Activated CD8-positive, alpha-beta memory T cell treated with anti-CD3 and anti-CD28 coated beads, Interleukin-2, amount 10 ng/mL, durations not matched to agents 7 days and 5 days (primary cell): ENCODE data around the gene ECI1. TPM values are rescaled to one million over a fixed set of nuclear protein-coding genes. Genes with fewer than 3 reads are reported as not detected.
A peak's percentile ranks its signal among the peaks of the same experiment; 100 is the strongest.
"Not testable (repeated sequence)": the region's sequence is repeated elsewhere in the genome, so short reads cannot be mapped to it uniquely, and the experiment has no call there.

Experiments used
- ATAC-seq: fragments of 150-1000 bp; cut with Tn5 transposase; one replicate; pipeline ENCODE4 v1.10.0; 2021; ENCODE audit warnings: moderate library complexity
- CTCF ChIA-PET: fragments of 350-600 bp; sonication (Branson Sonifier 250); formaldehyde crosslinking; loops from one replicate; lab custom pipeline; 2021; ENCODE audit warnings: antibody characterized with exemption; lab: Charles Lee
- DNase-seq: peaks from one replicate; pipeline ENCODE4 v3.0.0-alpha.2; 2020
- H3K27ac Mint-ChIP-seq: one replicate; pipeline ENCODE4 v1.8.0; 2021; ENCODE audit warnings: mild to moderate bottlenecking, mixed read lengths
- H3K27me3 Mint-ChIP-seq: one replicate; pipeline ENCODE4 v1.8.0; 2021; ENCODE audit warnings: mixed read lengths
- H3K36me3 Mint-ChIP-seq: one replicate; pipeline ENCODE4 v1.8.0; 2021; ENCODE audit warnings: mild to moderate bottlenecking, mixed read lengths
- H3K4me1 Mint-ChIP-seq: one replicate; pipeline ENCODE4 v1.8.0; 2021; ENCODE audit warnings: mixed read lengths
- H3K4me3 Mint-ChIP-seq: one replicate; pipeline ENCODE4 v1.8.0; 2021; ENCODE audit warnings: mild to moderate bottlenecking, moderate library complexity, mixed read lengths
- H3K9me3 Mint-ChIP-seq: one replicate; pipeline ENCODE4 v1.8.0; 2022; ENCODE audit warnings: low read depth, mixed read lengths
- total RNA-seq, 2 experiments: library from RNA; stranded (reverse); gene quantifications; one replicate each; pipeline ENCODE4 v1.2.3, GENCODE V29; 2021

The ECI1 gene
- total RNA-seq, 2 experiments from 2014 or later: 48.9 to 57.3 TPM

DNA sequence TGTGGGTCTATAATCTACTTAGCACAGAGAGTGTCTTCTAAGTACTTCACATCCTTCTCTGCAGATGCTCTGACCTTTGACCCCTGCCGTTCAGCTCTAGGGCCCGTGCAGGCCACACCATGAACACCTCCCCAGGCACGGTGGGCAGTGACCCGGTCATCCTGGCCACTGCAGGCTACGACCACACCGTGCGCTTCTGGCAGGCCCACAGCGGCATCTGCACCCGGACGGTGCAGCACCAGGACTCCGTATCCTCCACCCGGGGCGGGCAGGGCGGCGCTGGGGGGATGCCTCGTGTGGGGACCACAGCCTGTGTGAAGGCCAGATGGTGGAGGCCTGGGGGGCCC lies 45.4 kb downstream of the ECI1 start:
- H3K36me3 Mint-ChIP-seq: peaks cover 10% of the 10 kb centered on the region
- peaks cover 7% of the 10 kb centered on the region for H3K27me3 Mint-ChIP-seq
- CTCF ChIA-PET: interaction anchor here (0.7 to 3.9 kb wide), 8 partner anchors 9 to 202 kb away, joined by 3 to 19 read pairs (median 4); partner anchors contain the start of genes ECI1, PGP and TRAF7
- H3K4me1 Mint-ChIP-seq: peaks cover 25% of the 10 kb centered on the region
- H3K9me3 Mint-ChIP-seq: no peaks in the 10 kb centered on the region
- peak overlapping the region; percentile 86 for H3K4me3 Mint-ChIP-seq
- no peak for ATAC-seq
- DNase-seq: no peak
- H3K27ac Mint-ChIP-seq: peak overlapping the region; percentile 81

DNA sequence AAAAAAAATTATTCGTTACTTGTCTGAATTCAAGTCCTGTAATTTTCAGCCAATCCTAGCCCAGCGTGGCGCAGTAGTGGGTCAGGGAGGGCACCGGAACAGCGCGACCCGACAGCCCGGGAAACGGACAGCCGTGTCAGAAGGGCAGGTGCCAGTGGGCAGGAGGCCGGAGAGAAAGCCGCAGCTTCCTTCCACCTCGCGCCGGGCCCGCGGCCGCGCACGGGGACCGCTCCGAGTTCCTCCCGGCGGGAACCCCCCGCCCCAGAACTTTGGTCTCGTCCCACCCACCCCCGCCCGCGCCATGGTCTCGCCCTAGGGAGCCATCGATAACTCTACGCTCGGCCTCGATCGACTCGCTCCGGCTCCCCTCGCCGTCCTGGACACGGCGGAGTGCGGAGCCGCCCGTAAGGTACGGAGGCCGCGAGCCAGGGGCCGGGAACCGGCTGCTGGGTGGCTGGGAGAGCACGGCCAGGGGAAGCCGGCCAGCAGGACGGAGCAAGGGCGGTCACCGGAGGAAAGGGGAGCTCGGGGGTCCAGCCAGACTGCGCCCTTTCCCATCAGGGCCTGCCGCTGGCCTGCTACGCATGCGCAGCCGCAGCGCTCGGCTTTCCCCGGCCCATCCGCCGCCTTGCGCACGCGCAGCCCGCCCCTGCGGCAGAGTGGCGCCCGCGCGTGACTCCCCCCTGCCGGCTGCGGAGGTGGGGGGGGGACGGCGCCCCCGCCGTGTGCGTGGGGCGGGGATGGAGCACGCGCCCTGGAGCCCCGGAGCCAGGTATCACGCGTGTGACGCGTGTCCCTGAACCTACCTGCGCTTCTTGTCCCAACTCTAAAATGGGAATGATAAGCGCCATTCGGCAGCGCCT lies 46.1 kb downstream of the ECI1 start, which contains the start of gene MLST8:
TSS of gene MLST8 (plus strand) at position 351 of the 863 bp plus-strand sequence. CDS start 632 bp downstream, outside the sequence.
- peaks cover 8% of the 10 kb centered on the region for H3K27me3 Mint-ChIP-seq
- peak; percentile 83 for ATAC-seq
- H3K36me3 Mint-ChIP-seq: peaks cover 10% of the 10 kb centered on the region
- H3K9me3 Mint-ChIP-seq: no peaks in the 10 kb centered on the region
- DNase-seq: peak; percentile 90
- peaks cover 25% of the 10 kb centered on the region for H3K4me1 Mint-ChIP-seq
- CTCF ChIA-PET: interaction anchor here (0.7 to 3.9 kb wide), 6 partner anchors 10 to 202 kb away, joined by 3 to 19 read pairs (median 4); partner anchors contain the start of gene ECI1
- peak within 1 kb of the TSS; percentile 81 for H3K27ac Mint-ChIP-seq
- H3K4me3 Mint-ChIP-seq: peak within 1 kb of the TSS; percentile 86

DNA sequence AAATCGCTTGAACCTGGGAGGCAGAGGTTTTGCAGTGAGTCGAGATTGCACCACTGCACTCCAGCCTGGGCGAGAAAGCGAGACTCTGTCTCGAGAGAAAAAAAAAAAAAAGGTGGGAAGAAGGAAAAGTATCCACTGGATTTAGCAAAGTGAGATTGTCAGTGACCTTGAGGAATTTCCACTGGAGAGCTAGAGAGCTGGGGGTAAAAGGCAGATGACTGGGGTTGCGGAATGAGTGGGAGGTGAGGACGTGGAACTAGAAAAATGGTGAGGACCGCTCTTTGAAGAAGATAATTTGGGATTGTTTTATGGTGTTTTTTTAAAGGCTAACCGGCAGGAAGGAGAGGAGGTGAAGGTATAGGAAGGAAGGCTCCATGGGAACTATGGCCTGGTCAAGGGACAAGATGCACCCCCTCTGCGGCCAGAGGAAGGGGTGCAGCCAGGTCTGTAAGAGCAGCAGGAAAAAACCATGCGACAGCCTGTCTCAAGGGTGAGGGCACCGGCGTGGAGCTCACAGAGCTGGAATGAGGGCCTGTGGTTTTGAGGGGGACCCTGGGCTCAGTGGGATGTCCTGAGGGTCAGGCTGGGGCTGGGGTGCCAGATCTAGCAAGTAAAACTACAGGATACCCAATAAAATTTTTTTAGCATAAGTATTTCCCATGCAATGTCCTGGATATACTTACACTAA lies 46.8 kb downstream of the ECI1 start:
- Mint-ChIP-seq H3K9me3 (no peaks in the 10 kb centered on the region), H3K27ac (peak overlapping the region; percentile 64), H3K36me3 (peaks cover 10% of the 10 kb centered on the region), H3K27me3 (peaks cover 14% of the 10 kb centered on the region), H3K4me3 (peak overlapping the region; percentile 86), H3K4me1 (peaks cover 25% of the 10 kb centered on the region)
- DNase-seq (no peak), ATAC-seq (no peak)
- CTCF ChIA-PET: interaction anchor here (0.6 to 3.9 kb wide), 4 partner anchors 10 to 852 kb away, joined by 3 to 19 read pairs (median 4); partner anchors contain the start of gene ECI1

DNA sequence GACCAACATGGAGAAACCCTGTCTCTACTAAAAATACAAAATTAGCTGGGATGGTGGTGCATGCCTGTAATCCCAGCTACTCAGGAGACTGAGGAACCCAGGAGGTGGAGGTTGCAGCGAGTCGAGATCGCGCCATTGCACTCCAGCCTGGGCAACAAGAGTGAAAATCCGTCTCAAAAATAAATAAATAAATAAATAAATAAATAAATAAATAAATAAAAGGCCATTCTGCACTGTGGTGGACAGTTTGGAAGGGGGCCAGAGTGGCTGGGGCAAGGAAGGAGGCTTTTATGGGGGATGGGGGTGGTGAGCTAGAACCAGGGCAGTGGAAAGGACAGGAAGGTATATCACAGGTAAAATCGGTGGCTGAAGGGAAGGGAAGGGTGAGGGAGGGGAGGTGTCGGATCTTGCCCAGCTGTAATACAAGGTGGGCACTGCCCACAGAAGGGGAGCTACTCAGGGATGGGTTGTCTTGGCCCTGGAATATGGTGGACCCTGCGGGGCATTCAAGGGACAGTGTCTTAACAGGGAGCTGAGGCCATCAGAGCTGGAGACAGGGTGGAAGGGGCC lies 48.2 kb downstream of the ECI1 start:
- DNase-seq, H3K27ac Mint-ChIP-seq, H3K36me3 Mint-ChIP-seq, H3K9me3 Mint-ChIP-seq, ATAC-seq: not testable (repeated sequence)
- H3K4me1 Mint-ChIP-seq: peaks cover 25% of the 10 kb centered on the region
- peaks cover 24% of the 10 kb centered on the region for H3K27me3 Mint-ChIP-seq
- CTCF ChIA-PET: interaction anchor here (1.3 to 3.9 kb wide), 2 partner anchors 8 to 48 kb away, joined by 5 to 19 read pairs; partner anchors contain the start of gene ECI1
- peak overlapping the region; percentile 5 for H3K4me3 Mint-ChIP-seq

DNA sequence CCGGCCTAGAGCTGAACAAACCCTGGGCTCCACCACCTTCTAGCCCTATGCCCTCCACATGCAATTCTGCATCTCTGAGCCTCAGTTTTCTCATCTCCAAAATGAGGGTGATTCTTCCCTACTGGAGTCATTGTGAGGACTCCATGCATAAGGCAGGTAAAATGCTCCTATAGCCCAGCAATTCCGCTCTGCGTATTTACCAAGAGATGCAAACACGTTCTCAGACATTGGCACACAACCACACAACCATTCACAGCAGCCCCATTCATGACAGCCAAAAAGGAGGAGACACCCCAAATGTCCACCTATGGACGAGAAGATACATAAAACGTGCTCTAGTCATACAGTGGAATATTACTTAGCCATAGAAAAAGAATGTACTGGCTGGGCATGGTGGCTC lies 51.1 kb downstream of the ECI1 start:
- H3K4me3 Mint-ChIP-seq: no peak overlapping the region
- ATAC-seq: no peak
- CTCF ChIA-PET: no interaction called here

DNA sequence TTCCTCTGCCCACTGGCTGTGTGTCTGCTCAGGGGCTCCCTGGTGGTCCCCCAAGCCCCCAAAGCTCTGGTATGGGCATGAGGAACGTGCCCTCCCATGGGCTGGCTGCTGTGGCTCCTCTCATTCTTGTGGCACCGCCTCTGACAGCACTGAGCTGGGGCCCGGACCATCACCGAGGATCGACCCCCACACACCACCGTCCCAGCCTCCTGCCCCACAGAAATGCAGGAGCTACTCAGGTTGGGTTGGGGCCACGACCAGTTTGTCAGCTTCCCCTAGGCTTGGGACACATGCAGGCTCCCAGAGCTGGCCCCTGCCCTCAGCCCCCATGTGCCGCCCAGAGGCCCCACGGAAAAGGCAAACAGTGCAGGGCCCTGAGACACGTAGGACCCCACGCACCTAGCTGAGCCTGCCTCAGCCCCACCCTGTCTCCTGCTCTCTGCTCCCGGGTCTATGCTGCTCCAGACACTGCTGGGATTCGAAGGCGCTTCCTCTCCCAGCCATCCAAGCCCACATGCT lies 51.7 kb downstream of the ECI1 start:
- no peak for ATAC-seq
- peaks cover 2% of the 10 kb centered on the region for H3K36me3 Mint-ChIP-seq
- H3K4me1 Mint-ChIP-seq: peaks cover 6% of the 10 kb centered on the region
- CTCF ChIA-PET: interaction anchor here (1.3 kb wide), 1 partner anchor 15 kb away, joined by 3 read pairs; no protein-coding TSS in a partner anchor
- no peak overlapping the region for H3K4me3 Mint-ChIP-seq
- H3K27ac Mint-ChIP-seq: no peak overlapping the region
- peaks cover 47% of the 10 kb centered on the region for H3K27me3 Mint-ChIP-seq
- DNase-seq: no peak
- H3K9me3 Mint-ChIP-seq: no peaks in the 10 kb centered on the region

More for the DNA sequence above, 51.1 kb downstream of the ECI1 start:
- H3K27ac Mint-ChIP-seq: no peak overlapping the region
- peaks cover 7% of the 10 kb centered on the region for H3K4me1 Mint-ChIP-seq
- no peak for DNase-seq
- H3K9me3 Mint-ChIP-seq: no peaks in the 10 kb centered on the region
- peaks cover 2% of the 10 kb centered on the region for H3K36me3 Mint-ChIP-seq
- H3K27me3 Mint-ChIP-seq: peaks cover 40% of the 10 kb centered on the region

DNA sequence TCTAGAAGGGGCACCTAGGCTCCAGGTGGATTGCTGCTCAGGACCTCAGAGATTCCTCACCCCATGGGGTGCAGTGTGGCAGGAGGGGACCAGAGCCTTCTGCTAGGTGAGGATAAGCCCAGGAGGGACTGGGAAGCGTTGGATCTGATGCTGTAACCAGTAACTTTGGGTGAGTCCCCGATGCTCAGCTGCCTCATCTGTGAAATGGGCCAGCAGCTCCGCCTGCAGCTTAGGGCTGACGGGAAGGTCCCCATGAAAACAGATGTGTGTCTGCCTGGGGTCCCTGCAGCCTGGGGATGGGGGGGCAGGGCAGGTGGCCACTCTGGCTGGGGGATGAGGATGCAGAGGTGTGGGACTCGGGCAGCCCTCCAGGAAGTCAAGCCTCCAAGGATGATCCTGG lies 52.3 kb downstream of the ECI1 start:
- H3K27ac Mint-ChIP-seq: no peak overlapping the region
- H3K4me3 Mint-ChIP-seq: no peak overlapping the region
- H3K27me3 Mint-ChIP-seq: peaks cover 53% of the 10 kb centered on the region
- no peaks in the 10 kb centered on the region for H3K9me3 Mint-ChIP-seq
- H3K4me1 Mint-ChIP-seq: peaks cover 1% of the 10 kb centered on the region
- ATAC-seq (no peak), DNase-seq (no peak)
- CTCF ChIA-PET: interaction anchor here (1.3 kb wide), 1 partner anchor 16 kb away, joined by 3 read pairs; no protein-coding TSS in a partner anchor
- H3K36me3 Mint-ChIP-seq: no peaks in the 10 kb centered on the region

DNA sequence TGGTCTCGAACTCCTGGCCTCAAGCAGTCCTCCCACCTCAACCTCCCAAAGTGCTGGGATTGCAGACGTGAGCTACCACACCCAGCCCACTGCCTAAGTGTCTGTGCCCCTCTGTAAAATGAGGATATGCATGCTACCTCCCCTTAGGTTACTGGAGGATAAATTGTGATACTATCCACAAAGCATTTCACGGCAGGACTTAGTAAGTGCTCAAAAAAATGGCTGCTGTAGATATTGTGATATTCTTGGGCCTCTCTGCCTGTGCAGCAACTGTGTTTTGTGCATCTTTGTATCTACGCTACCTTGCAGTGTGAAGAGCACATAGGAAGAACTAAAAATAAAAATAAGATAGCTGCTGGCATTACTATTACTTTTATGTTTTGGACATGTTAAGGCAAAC lies 53.1 kb downstream of the ECI1 start:
- Mint-ChIP-seq H3K9me3 (no peaks in the 10 kb centered on the region), H3K27ac (no peak overlapping the region), H3K27me3 (peaks cover 53% of the 10 kb centered on the region), H3K36me3 (no peaks in the 10 kb centered on the region), H3K4me1 (no peaks in the 10 kb centered on the region), H3K4me3 (no peak overlapping the region)
- CTCF ChIA-PET: no interaction called here
- ATAC-seq (no peak), DNase-seq (no peak)

DNA sequence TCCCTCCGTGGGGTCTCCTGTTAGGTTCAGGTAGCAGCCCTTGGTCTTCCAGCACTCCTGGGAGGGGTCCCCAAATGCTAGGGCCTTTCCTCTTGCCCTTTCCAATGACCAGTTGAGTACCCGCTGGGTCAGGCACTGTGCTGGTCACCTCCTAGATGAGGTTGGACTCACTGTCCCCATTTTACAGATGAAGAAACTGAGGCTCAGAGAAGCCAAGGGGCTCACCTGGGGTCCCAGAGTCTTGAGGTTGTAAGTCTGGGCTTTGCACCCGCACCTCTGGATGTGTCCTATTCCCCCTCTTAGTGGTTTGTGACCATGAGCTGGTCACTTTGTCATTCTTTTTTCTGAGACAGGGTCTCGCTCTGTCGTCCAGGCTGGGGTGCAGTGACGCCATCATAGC lies 53.6 kb downstream of the ECI1 start:
- no peaks in the 10 kb centered on the region for H3K36me3 Mint-ChIP-seq
- no peak overlapping the region for H3K4me3 Mint-ChIP-seq
- no peaks in the 10 kb centered on the region for H3K9me3 Mint-ChIP-seq
- H3K27ac Mint-ChIP-seq: no peak overlapping the region
- DNase-seq (no peak), ATAC-seq (no peak)
- CTCF ChIA-PET: no interaction called here
- H3K27me3 Mint-ChIP-seq: peaks cover 53% of the 10 kb centered on the region
- H3K4me1 Mint-ChIP-seq: no peaks in the 10 kb centered on the region

DNA sequence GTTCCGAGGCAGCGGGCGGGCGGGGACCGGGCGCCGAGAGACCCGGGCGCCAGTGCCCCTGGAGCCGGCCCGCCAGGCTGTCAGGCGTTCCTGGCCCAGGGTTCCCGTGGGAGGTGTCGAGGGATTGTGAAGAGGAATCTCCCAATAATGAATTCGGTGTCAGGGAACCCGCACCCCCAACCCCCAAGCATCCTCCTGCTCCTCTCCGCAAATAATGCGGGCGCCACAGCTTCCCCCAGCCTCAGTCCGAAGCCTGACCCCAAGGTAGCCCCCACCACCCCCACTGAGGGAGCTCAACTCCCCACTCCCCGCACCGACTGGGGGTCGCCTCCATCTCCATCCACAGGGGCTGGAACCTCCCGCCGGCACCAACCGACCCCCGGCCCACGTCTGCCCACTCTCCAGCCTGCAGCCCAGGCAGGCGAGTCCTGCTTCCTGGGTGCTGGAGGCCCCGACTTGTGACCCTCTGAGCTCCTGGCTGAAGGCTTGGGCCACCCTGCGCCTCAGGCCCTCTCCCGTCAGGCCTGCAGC lies 54.3 kb downstream of the ECI1 start:
- Mint-ChIP-seq H3K4me3 (no peak overlapping the region), H3K9me3 (no peaks in the 10 kb centered on the region), H3K36me3 (no peaks in the 10 kb centered on the region), H3K27me3 (peaks cover 49% of the 10 kb centered on the region), H3K27ac (no peak overlapping the region), H3K4me1 (no peaks in the 10 kb centered on the region)
- CTCF ChIA-PET: no interaction called here
- no peak for DNase-seq
- no peak for ATAC-seq

DNA sequence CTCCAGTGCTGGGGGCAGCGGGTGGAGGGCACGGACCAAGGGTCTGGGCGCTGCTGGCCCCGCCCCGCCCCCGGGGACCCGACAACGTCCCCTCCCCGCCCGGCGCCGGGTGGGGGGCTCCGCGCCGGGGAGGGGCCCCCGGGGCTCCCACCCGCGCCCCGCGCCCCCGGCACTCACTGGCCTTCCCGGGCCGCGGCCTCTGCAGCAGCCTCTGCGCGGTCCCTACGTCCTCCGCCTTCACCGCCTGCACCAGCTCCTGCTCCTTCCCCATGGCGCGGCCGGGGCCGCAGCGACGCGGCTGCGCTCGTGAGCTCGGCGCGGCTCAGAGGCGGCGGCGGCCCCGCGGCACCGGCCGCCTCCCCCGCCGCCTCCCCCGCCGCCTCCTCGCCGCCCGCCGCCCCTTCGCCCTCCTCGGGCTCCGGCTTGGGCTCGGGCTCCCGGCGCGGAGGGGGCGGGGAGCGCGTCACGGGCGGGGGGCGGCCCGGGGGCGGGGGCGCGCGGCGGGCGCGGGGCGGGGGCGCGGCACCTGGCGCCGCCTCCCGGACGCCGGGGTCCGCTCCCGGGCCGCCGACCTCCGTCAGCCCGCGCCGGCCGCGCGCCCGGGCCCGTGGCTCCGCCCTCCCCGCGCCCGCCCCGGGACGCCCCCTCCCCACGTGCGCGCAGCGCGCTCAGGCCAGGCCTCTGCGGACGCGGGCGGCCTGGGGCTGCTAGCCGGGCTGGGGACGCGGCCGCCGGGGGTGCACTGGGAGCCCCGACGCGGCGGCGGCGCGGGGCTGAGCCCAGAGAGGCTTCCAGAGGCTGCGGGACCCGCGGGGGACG lies 55.0 kb downstream of the ECI1 start, which contains the start of gene CASKIN1:
TSS of gene CASKIN1 (minus strand) at position 444 of the 819 bp plus-strand sequence. CDS start at position 271, 173 bp downstream.
- no peaks in the 10 kb centered on the region for H3K4me1 Mint-ChIP-seq
- CTCF ChIA-PET: interaction anchor here (1.1 to 2.8 kb wide), 3 partner anchors 26 to 305 kb away, joined by 3 to 16 read pairs (median 11); partner anchors contain the start of gene ECI1
- no peak within 1 kb of the TSS for H3K27ac Mint-ChIP-seq
- ATAC-seq (peak; percentile 44), DNase-seq (no peak)
- H3K4me3 Mint-ChIP-seq: no peak within 1 kb of the TSS
- H3K36me3 Mint-ChIP-seq: no peaks in the 10 kb centered on the region
- H3K27me3 Mint-ChIP-seq: peaks cover 47% of the 10 kb centered on the region
- no peaks in the 10 kb centered on the region for H3K9me3 Mint-ChIP-seq
